Forelimb muscle (tissue), 1 donor: ENCODE results near the gene RAPH1. TPM values are rescaled to one million over a fixed set of nuclear protein-coding genes. Genes with fewer than 3 reads are reported as not detected.

Source experiments
- DNase-seq: peaks from one replicate; pipeline ENCODE4 v3.0.0-alpha.2; 2013; ENCODE audit warnings: low read depth
- polyA plus RNA-seq: library from polyadenylated mRNA; unstranded; fragments of 120-200 nt; gene quantifications from one replicate; pipeline ENCODE4 v1.2.1, GENCODE V29; 2013; ENCODE audit not compliant: insufficient read length

The RAPH1 gene
- polyA plus RNA-seq, 1 donor = 31.7 TPM

DNA sequence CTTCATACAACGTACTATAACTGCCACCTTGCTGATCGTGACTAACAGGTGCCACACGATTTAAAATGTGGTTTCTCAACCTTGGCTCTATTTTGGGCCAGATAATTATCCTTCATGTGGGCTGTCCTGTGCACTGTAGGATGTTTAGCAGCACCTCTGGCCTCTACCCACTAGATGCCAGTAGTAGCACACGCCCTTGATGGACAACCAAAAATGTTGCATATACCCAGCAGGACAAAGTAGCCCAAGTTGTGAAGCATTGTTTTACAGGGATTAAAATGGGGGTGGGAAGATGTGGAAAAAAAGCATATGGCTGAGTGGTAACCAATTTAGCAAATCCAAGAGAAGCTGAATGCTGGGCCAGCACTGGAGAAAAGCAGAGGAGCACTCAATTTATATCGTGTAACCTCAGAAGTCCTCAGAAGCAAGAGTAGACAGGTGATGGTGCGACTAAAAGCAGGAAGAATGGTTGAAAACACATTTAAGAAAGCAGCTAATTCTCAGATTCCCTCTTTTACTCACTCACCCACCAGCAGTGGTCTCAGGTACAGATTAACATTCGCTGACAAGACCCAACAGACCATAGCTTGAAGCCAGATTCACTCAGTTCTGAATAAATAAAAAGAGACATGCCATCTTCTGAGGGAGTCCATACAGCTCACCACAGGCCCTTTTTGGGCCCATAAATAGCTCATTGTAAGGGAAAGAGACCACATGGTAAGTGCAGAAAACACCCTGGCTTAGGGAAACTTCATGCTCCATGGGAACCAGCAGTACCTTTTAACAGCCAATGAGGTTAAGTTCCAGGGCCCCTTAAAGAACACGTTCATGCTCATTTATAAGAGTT lies 50.6 kb downstream of the RAPH1 start:
- peak; percentile 11 for DNase-seq

DNA sequence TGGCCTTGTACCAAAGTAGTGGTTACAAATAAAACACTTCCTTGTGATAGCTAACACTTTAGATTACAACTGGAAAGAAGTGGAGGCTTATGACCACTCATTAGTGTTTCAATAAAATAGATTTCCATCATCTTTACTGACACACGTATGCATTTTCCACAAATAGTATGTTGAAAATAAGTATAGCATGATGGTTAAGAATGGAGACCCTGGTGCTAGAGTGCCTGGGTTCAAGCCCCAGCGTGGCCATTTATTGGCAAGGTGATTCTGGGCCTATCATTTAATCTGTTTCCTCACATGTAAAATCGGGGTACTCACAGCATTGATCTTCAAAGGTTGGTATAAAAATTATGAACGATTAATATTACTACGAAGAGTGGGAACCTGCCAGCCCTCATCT lies 54.5 kb downstream of the RAPH1 start:
- no peak for DNase-seq

DNA sequence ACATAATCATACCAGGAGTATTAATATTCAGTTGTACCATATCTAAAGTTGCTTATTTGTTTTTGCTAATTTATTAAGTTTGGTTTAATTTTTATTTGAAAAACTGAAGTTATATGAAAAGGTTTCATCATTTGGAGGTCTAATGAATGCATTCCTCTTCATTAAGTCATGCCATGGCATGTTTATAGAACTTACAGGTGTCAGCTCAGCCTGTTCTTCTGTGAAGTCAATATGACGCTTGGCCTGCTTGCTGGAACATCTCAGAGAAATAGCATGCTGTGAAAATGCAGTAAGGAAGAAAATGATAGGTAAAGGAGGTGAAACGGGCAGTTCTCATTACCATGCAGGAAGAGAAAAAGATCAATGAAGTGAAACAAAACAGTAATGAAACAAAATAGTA lies 58.2 kb downstream of the RAPH1 start:
- DNase-seq = no peak

DNA sequence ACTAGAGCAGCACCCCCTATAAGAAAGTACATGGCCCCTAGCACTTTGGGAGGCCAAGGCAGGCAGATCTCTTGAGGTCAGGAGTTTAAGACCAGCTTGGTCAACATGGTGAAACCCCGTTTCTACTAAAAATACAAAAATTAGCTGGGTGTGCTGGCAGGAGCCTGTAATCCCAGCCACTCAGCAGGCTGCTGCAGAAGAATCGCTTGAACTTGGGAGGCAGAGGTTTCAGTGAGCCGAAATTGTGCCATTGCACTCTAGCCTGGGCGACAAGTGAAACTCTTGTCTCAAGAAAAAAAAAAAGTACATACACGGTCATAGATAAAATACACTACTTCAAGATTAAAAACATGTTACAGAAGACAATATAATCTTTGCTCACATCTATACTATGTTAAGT lies 63.8 kb downstream of the RAPH1 start:
- no peak for DNase-seq

DNA sequence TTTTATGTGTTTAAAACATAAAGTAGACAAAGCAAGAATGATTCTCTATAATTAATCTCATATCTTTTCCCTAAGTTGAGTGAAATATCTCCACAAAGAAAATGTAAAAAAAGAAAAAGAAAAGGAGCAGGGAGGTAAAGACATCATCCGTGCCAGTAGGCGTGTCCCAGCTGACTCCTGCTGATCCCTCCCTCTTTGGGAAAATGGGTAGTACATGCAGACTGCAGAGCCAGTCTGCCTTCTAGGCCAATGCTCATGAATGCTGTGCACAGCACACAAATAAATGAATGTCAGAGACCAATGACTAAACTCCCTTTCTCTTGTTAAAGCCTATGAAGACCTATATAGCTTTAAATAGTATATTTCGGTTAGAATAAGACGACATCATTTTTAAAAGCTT lies 64.7 kb downstream of the RAPH1 start:
- DNase-seq = no peak

DNA sequence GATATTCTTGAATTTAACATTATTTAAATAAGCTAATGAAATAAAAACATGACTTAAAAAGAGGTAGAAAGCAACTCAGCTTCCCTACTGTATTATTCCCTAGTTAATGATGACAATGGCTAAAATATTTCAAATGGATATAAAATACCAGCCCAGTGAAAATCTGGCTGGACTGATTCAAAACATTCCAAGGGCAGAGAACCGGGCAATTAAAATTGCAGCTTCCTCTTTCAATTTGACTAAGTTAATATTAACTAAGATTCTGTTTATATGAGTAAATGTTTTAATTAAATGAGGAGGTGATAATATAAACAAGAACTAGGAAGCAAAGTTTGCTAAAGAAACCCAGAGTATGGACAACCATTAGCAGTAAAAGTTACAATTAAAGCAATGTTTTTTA lies 65.6 kb downstream of the RAPH1 start:
- DNase-seq = no peak

DNA sequence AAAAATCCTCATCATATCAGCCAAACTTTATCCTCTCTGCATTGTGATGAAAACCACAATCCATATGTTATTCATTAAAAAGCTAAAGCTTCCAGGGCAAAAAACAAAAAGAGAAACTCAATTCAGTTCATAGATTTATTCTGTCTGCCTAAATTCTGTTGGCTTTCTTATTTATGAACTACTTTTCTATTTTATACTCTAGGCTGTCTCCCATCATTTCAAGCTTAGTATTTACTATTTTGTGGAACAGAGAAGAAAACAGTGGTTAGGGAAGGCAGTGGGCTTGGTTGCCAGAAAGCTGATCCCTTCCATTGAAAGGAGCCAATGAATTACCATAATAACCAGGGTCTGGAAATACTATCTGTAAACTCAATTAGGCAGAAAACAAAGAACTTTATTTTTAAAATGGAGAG lies 71.8 kb downstream of the RAPH1 start:
- DNase-seq = peak; percentile 46

DNA sequence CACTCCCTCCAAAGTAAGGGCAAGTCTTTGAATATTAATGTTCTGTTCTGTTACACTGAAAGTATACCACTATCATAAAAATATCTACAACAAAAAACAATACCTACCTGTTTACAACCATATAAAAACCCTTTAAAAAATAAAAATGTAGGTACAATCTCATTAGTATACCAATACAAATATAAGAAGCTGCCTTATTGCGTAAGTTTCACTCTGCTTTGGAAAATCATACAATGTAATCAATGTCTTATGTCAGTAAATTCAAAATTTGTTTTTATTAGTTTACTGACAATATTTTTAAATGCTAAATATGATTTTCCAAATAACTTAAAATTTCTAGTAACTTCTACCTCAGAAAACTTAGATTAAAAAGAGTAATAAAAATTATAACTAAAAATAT lies 72.8 kb downstream of the RAPH1 start:
- no peak for DNase-seq

DNA sequence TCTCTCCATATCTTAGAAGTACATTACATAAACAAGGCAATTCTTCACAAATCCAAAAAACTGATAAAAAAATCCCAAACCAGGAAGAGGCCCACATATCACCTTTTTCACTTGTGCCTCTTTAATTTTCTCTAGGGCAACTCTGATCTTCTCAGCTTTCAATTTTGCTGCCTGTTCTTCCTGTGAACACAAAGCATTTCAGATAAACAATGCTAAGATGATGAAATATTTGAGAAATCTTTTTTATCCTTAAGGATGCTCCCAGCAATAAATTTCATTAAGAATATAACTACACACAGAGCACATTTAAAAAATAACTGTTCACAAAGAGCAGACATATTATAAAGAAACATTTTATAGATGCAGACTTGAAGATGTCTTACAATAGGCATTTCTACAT lies 73.4 kb downstream of the RAPH1 start:
- no peak for DNase-seq

DNA sequence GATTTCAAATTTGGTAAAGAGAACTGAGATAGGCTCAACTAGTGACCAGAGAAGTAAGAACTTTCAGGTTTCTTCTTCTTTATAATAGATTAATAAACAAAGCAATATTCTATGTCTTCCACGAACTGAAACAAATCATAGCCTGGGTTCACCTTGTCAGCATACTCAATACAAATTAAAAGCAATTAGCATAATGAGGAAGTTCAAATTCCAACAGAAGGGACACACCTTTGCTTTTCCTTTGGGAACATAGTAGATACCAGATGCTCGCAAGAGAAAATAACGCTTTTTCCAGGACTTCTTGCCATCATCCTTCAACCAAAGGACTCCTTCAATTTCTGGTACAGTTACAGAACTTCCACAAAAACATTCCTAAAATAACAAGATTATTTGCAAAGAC lies 79.9 kb downstream of the RAPH1 start:
- DNase-seq = no peak

DNA sequence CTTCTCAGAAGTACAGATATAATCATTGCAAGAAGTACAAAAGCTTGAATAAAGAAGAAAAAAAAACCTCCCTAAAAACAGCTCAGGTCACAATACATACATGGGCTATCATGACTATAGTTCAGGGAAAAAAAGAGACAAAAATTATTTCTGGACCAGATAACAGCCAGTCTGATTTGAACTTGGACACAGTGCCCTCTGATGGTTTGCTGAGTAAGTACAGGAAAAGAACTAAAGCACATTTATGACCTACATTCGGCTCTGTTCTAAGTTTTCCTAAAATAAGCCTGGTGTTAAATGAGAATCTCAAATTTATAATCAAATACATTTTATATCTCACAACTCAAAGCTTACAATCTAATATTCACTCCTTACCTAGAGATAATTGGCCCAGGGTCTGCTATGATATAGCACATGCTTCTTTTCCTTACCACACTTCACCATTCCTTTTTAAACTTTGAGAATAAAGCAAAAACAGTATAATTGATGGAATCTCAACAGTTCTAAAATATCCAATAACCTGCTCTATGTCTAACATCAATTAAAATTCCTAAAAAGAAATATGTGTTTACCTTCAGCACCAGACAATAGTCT lies 81.1 kb downstream of the RAPH1 start:
- DNase-seq = peak; percentile 58

DNA sequence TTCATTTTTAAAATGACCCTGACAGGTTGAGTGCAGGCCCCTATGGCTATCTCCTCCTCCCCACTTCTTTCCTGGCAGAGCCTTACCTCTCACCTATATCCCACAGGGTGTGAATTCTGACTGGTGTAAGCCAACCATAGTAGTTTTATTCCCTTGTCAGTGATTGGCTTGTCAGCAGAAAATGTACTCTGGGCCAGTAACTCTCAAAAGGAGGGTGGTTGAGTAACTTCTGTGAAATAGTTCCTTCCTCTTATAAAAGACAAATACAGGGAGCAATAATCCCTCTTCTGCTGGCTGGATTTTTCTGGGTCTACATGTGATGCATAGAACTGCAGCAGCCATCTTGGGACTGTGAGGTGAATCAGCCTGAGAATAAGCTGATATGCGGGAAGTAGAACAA lies 83.4 kb downstream of the RAPH1 start:
- no peak for DNase-seq

DNA sequence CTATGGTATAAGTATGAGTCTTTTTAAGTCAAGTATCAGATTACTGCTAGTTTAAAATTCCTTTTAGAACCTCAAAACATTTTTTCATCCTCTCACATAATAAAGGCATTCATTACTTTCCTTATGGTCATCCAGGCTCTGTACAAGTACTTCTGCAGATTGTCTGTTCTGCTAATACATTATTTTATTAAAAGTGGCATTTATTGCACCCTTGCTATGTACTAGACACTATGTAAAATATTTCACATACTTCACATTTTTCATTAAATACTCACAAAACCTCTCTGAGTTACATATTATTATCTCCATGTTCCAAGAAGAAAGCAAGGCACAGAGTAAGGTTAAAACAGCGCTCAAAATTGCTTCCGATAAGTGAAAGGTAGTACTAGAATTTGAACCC lies 84.1 kb downstream of the RAPH1 start:
- no peak for DNase-seq

DNA sequence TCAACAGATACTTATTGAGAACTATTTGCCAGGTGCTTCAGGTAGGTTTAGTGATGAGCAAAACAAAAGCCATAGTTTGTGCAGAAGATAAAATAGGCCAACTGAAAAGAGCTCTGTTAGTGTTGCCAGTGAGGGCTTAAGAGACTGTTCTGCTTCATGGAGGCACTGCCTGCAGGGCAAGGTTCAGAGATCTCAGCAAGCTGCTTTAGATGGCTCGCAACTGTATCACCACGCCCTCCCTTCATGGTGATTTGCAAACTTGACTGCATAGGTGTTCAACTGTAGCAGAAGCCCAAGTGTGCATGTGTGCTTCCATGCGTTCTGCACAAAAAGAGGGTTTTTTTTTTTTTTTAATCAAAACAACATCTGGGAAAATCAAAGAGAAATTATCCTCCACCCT lies 84.5 kb downstream of the RAPH1 start:
- no peak for DNase-seq

DNA sequence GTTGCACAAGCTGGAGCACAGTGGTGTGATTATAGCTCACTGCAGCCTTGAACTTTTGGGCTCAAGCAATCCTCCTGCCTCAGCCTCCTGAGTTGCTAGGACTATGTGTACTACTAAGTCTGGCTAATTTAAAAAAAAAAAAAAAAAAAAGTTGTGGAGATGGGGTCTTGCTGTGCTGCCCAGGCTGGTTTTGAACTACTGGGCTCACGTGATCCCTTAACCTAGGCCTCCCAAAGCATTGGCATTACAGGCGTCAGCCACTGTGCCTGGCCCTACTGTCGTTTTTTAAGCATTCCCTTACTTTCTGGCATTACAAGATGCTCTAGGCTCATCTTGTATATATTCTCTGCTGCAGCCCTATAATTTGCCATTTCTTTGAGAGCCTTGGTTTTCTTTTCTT lies 88.3 kb downstream of the RAPH1 start:
- DNase-seq = no peak

DNA sequence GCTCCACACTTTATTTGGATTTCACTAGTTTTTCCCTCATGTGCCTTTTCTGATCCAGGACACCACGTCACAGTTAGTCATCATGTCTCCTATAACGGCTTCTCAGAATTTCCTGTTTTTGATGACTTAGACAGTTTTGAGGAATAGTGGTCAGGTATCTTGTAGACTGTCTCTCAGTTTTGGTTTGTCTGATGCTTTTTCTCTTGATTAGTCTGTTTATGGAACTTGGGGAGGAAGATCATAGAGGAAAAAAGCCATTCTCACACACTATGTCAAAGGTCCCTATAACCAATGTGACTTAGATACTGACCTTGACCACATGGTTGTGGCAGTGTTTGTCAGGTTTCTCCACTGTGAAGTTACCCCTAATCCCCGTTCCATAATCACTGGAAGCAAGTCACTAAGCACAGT lies 89.0 kb downstream of the RAPH1 start:
- no peak for DNase-seq

DNA sequence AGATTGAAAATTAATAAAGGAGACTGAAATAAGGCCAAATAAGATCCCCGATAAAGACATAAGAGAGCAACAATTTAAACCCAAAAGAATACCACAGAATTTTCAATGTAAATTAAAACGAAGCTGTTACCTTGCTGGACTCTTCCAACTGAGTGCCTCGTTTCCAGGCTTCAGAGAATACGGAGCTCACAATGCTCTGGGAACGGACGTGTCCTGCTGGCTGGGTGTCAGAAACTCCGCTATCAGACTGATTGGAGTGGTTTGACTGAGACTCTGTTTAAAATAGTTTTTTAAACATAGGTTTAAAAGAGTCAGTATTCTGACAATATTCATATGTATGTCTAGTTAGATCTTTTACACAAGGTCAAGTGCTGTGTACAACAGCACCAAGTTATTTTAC lies 90.4 kb downstream of the RAPH1 start:
- no peak for DNase-seq

DNA sequence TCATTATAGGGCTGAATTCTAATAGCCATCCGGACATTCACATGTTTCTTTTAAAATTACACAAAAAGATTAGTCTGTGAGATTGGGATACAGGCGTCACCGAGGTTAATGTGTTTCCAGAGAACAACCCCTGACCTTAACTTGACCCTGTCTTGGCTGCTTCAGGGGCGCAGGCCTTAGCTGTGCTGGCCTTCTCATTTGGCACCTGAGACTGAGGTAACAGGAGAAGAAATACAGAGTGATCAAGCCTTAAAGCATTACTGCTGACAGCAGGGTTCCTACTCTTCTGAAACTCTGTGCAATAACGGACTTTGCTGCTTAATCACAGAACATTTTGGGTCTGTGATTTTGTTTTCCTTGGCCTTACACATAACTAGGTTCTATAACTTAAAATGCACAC lies 92.6 kb downstream of the RAPH1 start:
- no peak for DNase-seq

DNA sequence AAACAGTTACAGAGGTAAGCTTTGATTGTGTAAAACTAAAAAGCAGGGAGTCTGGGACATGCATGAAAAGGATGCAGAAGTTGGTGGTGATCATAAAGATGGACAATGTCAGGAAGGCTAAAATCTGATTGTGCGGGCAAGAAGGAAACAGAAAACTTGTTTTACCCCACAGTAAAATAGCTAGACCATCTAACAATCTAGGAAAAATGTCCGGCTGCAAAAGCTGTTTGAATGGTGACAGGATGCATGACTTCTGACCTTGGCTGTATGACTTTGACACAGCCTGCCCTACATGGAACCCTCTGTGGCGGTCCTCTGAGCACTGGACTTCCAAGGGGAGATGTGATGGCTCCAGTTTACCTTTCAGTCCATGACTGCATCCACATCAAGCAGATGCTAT lies 93.6 kb downstream of the RAPH1 start:
- no peak for DNase-seq

DNA sequence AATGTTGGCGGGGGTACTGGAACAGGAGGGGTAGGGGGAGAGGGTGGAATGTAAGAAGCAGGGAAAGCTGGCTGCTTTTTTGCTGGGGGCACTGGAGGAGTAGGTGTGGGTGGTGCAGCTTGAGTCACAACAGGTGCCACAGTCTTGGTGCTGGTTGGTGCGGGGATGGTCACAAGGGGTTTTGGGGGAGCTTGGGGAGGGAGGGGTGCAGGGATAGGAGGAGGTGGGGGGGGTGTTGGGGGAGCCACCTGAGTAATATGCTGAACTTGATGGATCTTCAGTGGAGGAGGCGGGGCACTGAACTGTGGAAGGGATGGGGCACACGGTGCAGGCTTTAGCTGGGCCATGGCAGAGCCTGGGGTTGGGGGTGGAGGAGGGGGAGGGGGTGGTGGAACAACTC lies 94.4 kb downstream of the RAPH1 start:
- no peak for DNase-seq

DNA sequence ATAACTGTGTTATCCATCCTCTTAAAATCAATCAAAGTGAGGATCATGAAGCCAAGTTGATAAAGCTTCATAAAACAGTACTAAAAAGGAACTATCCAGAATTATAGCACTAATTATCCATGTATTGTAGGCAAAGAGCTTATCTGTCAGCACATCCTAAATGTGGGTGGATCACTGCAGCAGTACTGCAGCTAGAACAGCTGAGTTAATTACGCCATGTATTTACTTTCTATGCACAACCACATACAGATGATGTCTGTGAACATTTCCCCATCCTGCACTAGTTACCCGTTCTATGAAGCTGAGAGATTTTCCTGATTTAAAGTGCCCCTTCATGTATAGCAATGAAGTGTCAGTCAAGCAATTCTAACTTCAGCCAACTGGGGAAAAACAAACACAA lies 96.6 kb downstream of the RAPH1 start:
- DNase-seq = no peak

DNA sequence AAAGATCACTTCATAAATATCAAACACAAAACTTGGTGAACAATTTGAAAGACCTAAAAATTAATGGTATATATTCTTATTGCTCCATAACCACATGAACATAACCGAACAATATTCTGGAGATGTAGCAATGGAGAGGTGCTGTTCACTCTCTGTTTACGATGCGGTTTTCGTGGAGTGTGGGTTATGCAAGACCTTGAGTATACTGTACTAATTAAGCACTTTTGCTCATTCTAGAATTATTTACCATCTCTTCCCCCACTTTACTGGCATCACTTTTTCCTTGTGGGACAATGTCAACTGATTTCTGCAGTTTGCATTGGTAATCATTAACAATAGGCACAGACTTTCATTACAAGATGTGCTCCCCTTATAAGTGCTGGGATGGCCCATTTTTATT lies 97.6 kb downstream of the RAPH1 start:
- no peak for DNase-seq

DNA sequence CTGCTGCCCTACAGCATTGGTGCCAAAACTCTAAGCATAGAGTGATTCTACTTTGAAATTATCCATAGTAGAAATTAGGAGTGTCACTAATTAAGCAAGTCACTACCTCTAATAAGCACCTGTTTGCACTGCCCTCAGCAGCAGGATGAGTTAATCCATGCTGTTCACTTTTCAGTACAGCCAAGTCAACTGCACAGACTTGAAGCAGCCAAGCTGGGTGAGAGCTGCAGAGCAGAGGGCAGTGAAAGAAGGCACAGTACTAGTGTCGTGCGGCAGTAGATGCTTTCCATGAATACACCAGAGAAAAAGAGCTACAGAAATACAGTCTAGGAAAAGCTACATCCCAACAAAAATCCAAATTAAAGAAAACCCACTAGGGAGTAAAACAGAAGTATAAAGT lies 98.6 kb downstream of the RAPH1 start:
- no peak for DNase-seq

DNA sequence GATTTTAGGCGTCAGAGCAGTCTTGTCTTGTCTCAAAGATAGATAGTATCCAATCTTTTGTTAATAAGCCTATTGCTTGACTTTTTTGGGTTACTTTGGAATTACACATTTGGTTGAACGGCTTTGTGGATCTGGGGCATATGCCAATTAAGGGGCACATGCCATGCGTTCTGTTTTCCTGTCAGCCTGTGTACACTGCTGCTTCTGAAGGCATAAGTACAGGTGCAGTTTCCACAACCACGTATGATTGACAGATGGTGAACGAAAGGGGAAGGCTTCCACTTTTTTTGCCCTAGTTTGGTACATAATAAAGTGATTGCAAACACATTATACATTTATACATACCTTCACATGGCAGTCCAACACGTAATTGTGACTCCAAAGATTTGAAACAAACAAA lies 102.3 kb downstream of the RAPH1 start:
- DNase-seq = no peak
